Ishikawa (cell line): ENCODE results near the gene EDNRB.

Experiments
- CEBPB ChIP-seq: IDR thresholded peaks from 2 replicates; pipeline ENCODE4 v1.6.1; 2012
- CREB1 ChIP-seq: IDR thresholded peaks from 2 replicates; pipeline ENCODE4 v1.6.1; 2012; ENCODE audit warnings: low read depth
- EGR1 ChIP-seq: IDR thresholded peaks from 2 replicates; pipeline ENCODE4 v1.6.1; 2012
- EP300 ChIP-seq: IDR thresholded peaks from 2 replicates; pipeline ENCODE4 v1.6.1; 2012; ENCODE audit warnings: borderline replicate concordance
- FOXM1 ChIP-seq: IDR thresholded peaks from 2 replicates; pipeline ENCODE4 v1.6.1; 2012; ENCODE audit warnings: low read depth, borderline replicate concordance
- MAX ChIP-seq: IDR thresholded peaks from 2 replicates; pipeline ENCODE4 v1.6.1; 2012
- NFIC ChIP-seq: IDR thresholded peaks from 2 replicates; pipeline ENCODE4 v1.6.1; 2012
- RAD21 ChIP-seq: IDR thresholded peaks from 2 replicates; pipeline ENCODE4 v1.6.1; 2012; ENCODE audit warnings: low read depth
- REST ChIP-seq: IDR thresholded peaks from 2 replicates; pipeline ENCODE4 v1.6.1; 2012; ENCODE audit warnings: low read depth, mild to moderate bottlenecking
- TAF1 ChIP-seq: IDR thresholded peaks from 2 replicates; pipeline ENCODE4 v1.6.1; 2012; ENCODE audit warnings: low read depth, mild to moderate bottlenecking
- TCF12 ChIP-seq: IDR thresholded peaks from 2 replicates; pipeline ENCODE4 v1.6.1; 2012; ENCODE audit warnings: low read depth
- TEAD4 ChIP-seq: IDR thresholded peaks from 2 replicates; pipeline ENCODE4 v1.6.1; 2012
- USF1 ChIP-seq: IDR thresholded peaks from 2 replicates; pipeline ENCODE4 v1.6.1; 2012
- YY1 ChIP-seq: IDR thresholded peaks from 2 replicates; pipeline ENCODE4 v1.6.1; 2012; ENCODE audit warnings: low read depth
- ZBTB7A ChIP-seq: IDR thresholded peaks from 2 replicates; pipeline ENCODE4 v1.6.1; 2012; ENCODE audit warnings: low read depth

The EDNRB gene

GRCh38 chr13:77861741-77862140 lies 56.9 kb downstream of the EDNRB start:
- TF ChIP-seq TEAD4 = no peak
- TF ChIP-seq EGR1 = no peak
- no peak for TF ChIP-seq REST
- TF ChIP-seq CREB1 = no peak
- TF ChIP-seq TAF1 = no peak
- no peak for TF ChIP-seq TCF12
- no peak for TF ChIP-seq USF1
- TF ChIP-seq CEBPB = no peak
- no peak for TF ChIP-seq FOXM1
- TF ChIP-seq NFIC = no peak
- TF ChIP-seq YY1 = no peak

GRCh38 chr13:77860507-77860981 lies 58.1 kb downstream of the EDNRB start:
- TF ChIP-seq TCF12 = no peak
- no peak for TF ChIP-seq RAD21
- no peak for TF ChIP-seq MAX
- no peak for TF ChIP-seq TAF1
- TF ChIP-seq CREB1 = no peak
- no peak for TF ChIP-seq REST
- TF ChIP-seq ZBTB7A = no peak
- no peak for TF ChIP-seq EP300
- TF ChIP-seq USF1 = no peak
- TF ChIP-seq YY1 = no peak
- TF ChIP-seq EGR1 = no peak

GRCh38 chr13:77859450-77859849 lies 59.2 kb downstream of the EDNRB start:
- TF ChIP-seq USF1 (no peak), MAX (no peak), EGR1 (no peak)

GRCh38 chr13:77857531-77858209 lies 61.0 kb downstream of the EDNRB start:
- TF ChIP-seq REST (no peak), RAD21 (no peak), CREB1 (no peak), EGR1 (no peak), YY1 (no peak), CEBPB (no peak), TAF1 (no peak), FOXM1 (no peak), EP300 (no peak), USF1 (no peak), TEAD4 (no peak), TCF12 (no peak), NFIC (no peak), MAX (no peak), ZBTB7A (no peak)
